ENCODE measurements around the gene GOLIM4. TPM values are rescaled to one million over a fixed set of nuclear protein-coding genes. Genes with fewer than 3 reads are reported as not detected.
A peak's percentile ranks its signal among the peaks of the same experiment; 100 is the strongest.

GOLIM4 gene
- total and polyA plus RNA-seq, 7 donors: 12.3 to 37.4 (median 27.2) TPM

GRCh38 chr3:168051531-168052471 lies 43.9 kb downstream of the GOLIM4 start:
- intact Hi-C loops (cut with DNase I): loop anchor here (2.0 kb wide), 1 partner anchor 43 kb away; the partner anchor contains the start of gene GOLIM4
- H3K4me1 ChIP-seq: peaks cover 0 to 40% (median 29%) of the 10 kb centered on the region in 4 donors
- 29 to 57% methylated on average over 9 of the region's 9 CpGs for WGBS, 2 donors

DNA sequence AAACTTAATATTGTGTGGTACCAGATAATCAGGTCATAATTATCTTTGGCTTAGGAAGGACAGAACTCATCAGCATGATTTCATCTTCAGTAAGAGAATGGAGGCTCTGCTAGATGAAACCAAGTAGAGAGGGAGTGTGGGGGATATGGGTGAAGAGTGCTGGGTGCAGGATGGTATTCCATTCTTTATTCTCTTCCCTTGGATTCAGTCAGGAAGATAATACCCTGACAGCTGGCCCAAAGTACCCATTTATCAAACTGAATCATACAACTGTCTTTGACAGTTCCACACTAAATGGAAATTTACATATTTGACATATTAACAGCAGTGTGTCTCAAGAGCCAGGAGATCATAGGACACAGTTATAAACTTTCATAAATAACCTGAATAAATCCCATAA lies 44.7 kb downstream of the GOLIM4 start:
- H3K27ac ChIP-seq: peak overlapping the region in 3 of 4 donors; percentile 23 to 71 (median 55)
- no peak for TF ChIP-seq POLR2A (IDR thresholded peaks at IDR 0.05)
- TF ChIP-seq EP300 (IDR thresholded peaks at IDR 0.05): no peak
- TF ChIP-seq POLR2AphosphoS5 (IDR thresholded peaks at IDR 0.05): no peak
- TF ChIP-seq, protein P1, sequence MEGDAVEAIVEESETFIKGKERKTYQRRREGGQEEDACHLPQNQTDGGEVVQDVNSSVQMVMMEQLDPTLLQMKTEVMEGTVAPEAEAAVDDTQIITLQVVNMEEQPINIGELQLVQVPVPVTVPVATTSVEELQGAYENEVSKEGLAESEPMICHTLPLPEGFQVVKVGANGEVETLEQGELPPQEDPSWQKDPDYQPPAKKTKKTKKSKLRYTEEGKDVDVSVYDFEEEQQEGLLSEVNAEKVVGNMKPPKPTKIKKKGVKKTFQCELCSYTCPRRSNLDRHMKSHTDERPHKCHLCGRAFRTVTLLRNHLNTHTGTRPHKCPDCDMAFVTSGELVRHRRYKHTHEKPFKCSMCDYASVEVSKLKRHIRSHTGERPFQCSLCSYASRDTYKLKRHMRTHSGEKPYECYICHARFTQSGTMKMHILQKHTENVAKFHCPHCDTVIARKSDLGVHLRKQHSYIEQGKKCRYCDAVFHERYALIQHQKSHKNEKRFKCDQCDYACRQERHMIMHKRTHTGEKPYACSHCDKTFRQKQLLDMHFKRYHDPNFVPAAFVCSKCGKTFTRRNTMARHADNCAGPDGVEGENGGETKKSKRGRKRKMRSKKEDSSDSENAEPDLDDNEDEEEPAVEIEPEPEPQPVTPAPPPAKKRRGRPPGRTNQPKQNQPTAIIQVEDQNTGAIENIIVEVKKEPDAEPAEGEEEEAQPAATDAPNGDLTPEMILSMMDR (IDR thresholded peaks at IDR 0.05): no peak
- no peak for DNase-seq
- H3K27me3 ChIP-seq: no peaks in the 10 kb centered on the region
- no peak overlapping the region for H3K4me3 ChIP-seq
- no peaks in the 10 kb centered on the region for H3K9me3 ChIP-seq
- peaks cover 0 to 40% (median 29%) of the 10 kb centered on the region in 4 donors for H3K4me1 ChIP-seq
- intact Hi-C loops (cut with DNase I): no loop called here
- no peaks in the 10 kb centered on the region for H3K36me3 ChIP-seq

More at GRCh38 chr3:168051531-168052471, 43.9 kb downstream of the GOLIM4 start:
- Histone ChIP-seq H3K36me3 (no peaks in the 10 kb centered on the region), H3K4me3 (peak overlapping the region in 1 of 4 donors; percentile 11), H3K27ac (peak overlapping the region; percentile 23 to 71 (median 42)), H3K27me3 (no peaks in the 10 kb centered on the region), H3K9me3 (no peaks in the 10 kb centered on the region)
- DNase-seq: no peak
- TF ChIP-seq EP300 (IDR thresholded peaks at IDR 0.05) (peak in 1 of 4 donors; percentile 26), POLR2AphosphoS5 (IDR thresholded peaks at IDR 0.05) (no peak)

DNA sequence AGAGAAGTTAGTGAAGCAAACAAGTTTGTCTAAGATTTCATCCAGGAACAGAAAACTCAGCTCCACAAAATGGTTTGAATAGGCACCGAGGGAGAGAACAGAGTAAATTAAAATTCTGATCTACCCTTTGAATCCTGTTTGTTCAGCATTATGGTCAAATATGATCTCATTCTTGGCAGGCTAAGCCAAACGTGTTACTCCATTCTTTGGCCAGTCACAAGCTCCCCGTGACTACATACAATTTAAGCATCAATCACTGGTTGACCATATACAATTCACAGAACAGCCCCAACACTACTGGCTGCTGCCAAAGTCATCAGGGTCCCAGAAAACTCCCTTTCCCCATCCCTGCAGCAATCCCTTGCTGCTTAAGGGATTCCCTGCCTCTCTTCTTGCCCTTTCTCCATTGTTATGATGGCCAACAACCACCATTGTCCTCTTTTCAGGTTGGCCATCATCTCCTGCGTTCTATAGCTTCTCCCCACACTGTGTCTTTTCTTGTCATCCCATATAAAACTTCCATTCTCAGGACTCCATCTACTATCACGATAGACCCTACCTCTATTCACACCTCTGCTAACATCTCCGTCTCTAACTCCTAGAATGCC lies 46.3 kb downstream of the GOLIM4 start:
- Histone ChIP-seq H3K4me1 (peaks cover 0 to 40% (median 29%) of the 10 kb centered on the region in 4 donors), H3K27ac (peak overlapping the region in 1 of 4 donors; percentile 9), H3K27me3 (no peaks in the 10 kb centered on the region), H3K4me3 (no peak overlapping the region), H3K9me3 (no peaks in the 10 kb centered on the region), H3K36me3 (no peaks in the 10 kb centered on the region)
- 53 to 76% methylated on average over 6 of the region's 6 CpGs for WGBS, 2 donors
- no peak for DNase-seq
- intact Hi-C loops (cut with DNase I): no loop called here
- TF ChIP-seq, protein P1 (IDR thresholded peaks at IDR 0.05): no peak
- TF ChIP-seq POLR2A (IDR thresholded peaks at IDR 0.05) (no peak), EP300 (IDR thresholded peaks at IDR 0.05) (no peak), POLR2AphosphoS5 (IDR thresholded peaks at IDR 0.05) (no peak)

DNA sequence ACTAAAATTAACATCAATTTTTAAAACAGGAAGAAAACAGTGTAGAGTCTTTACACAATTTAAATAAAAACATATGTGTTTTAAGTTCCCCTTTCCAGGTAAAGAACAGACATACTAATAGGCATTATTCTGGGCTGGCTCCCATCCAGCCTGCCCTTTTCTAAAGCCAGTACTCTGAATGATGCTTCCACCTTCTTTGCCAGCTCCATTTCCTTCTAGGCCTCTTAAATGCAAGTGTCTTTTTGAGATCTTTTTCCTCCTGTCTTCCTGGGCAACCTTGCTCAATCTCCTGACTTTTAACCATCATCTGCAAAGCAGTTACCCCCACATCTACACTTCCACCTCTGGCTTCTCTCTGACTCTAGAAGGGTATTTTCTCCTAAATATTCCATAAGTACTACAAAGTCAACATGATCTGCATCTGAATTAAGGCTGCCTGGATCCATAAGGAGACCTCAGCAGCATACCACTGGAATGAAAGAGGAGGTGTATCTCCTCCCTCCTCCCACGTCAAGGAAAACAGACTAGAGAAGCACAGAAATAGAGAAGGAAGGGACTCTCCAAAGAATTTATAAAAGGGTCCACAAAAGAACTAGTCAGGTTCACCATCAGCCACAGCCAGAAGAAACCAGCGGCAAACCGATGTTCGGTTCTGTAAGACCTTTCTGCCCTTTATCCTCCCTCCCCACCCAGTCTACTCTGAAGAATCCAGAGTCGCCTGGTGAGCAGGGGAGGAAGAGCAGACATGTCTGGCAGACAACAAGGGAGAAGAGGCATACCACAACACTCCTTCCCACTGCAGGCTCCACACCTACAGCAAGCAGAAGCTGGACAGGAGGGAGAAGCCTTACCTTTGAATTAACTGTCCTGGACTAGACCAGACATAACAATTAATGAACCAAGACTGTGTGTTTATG lies 47.1 kb downstream of the GOLIM4 start:
- Histone ChIP-seq H3K4me3 (no peak overlapping the region), H3K9me3 (no peaks in the 10 kb centered on the region), H3K36me3 (peaks cover 0 to under 1% (median 0%) of the 10 kb centered on the region in 4 donors), H3K27ac (peak overlapping the region in 1 of 4 donors; percentile 9), H3K4me1 (peaks cover 0 to 40% (median 29%) of the 10 kb centered on the region in 4 donors), H3K27me3 (no peaks in the 10 kb centered on the region)
- 54 to 83% methylated on average over 5 of the region's 5 CpGs for WGBS, 2 donors
- no peak for DNase-seq
- intact Hi-C loops (cut with DNase I): no loop called here
- TF ChIP-seq POLR2AphosphoS5 (IDR thresholded peaks at IDR 0.05) (no peak), POLR2A (IDR thresholded peaks at IDR 0.05) (no peak), EP300 (IDR thresholded peaks at IDR 0.05) (no peak)
- TF ChIP-seq, protein P1 (IDR thresholded peaks at IDR 0.05): no peak
